ENCODE data around the gene GGT1. TPM values are rescaled to one million over a fixed set of nuclear protein-coding genes. Genes with fewer than 3 reads are reported as not detected.
"Not testable (repeated sequence)": the region's sequence is repeated elsewhere in the genome, so short reads cannot be mapped to it uniquely, and the experiment has no call there.

The GGT1 gene
- total and polyA plus RNA-seq, 2 experiments from 2014 or later = 0.60 to 2.1 TPM

GRCh38 chr22:24672532-24672931, 69.5 kb downstream of the GGT1 start:
- H3K27ac ChIP-seq; H3K36me3 ChIP-seq (ENCODE audit: low read depth); H3K9ac ChIP-seq; H4K20me1 ChIP-seq (ENCODE audit: insufficient read depth); DNase-seq; H2AFZ ChIP-seq; H3K9me2 ChIP-seq (ENCODE audit: insufficient read depth); H3K79me2 ChIP-seq (ENCODE audit: insufficient read depth); H3K4me1 ChIP-seq (ENCODE audit: insufficient read depth); H3K27me3 ChIP-seq (replicated peaks; ENCODE audit: insufficient read depth); H3K4me2 ChIP-seq (ENCODE audit: unreplicated experiment); H3K4me3 ChIP-seq; H3F3A ChIP-seq (ENCODE audit: insufficient read depth); H3K9me3 ChIP-seq (ENCODE audit: low read depth): not testable (repeated sequence)
- in situ Hi-C loops (cut with MboI) = loop anchor here (5.0 kb wide), 1 partner anchor 1330 kb away; no protein-coding TSS in a partner anchor
- 0 to 2% methylated on average over 1 to 2 of the region's 2 CpGs for WGBS, 2 experiments (ENCODE audit: low coverage in 1 of 2, low lambda C conversion rate in 2 of 2, missing lambda C conversion rate in 2 of 2)

Other genes with a start within 250 kb of the GGT1 start
- gene ADORA2A, start 175.6 kb upstream of the GGT1 start, total RNA-seq (2014; rRNA removed; shearing (Covaris generic)) = 0.54 and 0.89 TPM in 2 replicates
- gene ADORA2A, start 175.6 kb upstream of the GGT1 start, polyA plus RNA-seq (2016; fragmentation: Nextera tagmentation; extraction: Ambion mirVana) = 0.30 and 0.64 TPM in 2 replicates
- not detected in 2 replicates for gene UPB1, start 107.9 kb upstream of the GGT1 start, total RNA-seq (2014; rRNA removed; shearing (Covaris generic))
- not detected in 2 replicates for gene UPB1, start 107.9 kb upstream of the GGT1 start, polyA plus RNA-seq (2016; fragmentation: Nextera tagmentation; extraction: Ambion mirVana)
- 92.4 and 125 TPM in 2 replicates for gene GUCD1, start 48.1 kb upstream of the GGT1 start, total RNA-seq (2014; rRNA removed; shearing (Covaris generic))
- 37.2 and 43.0 TPM in 2 replicates for gene GUCD1, start 48.1 kb upstream of the GGT1 start, polyA plus RNA-seq (2016; fragmentation: Nextera tagmentation; extraction: Ambion mirVana)
- 79.4 and 106 TPM in 2 replicates for gene SNRPD3, start 47.2 kb upstream of the GGT1 start, total RNA-seq (2014; rRNA removed; shearing (Covaris generic))
- gene SNRPD3, start 47.2 kb upstream of the GGT1 start, polyA plus RNA-seq (2016; fragmentation: Nextera tagmentation; extraction: Ambion mirVana) = 108 and 109 TPM in 2 replicates
- gene LRRC75B, start 10.1 kb upstream of the GGT1 start, total RNA-seq (2014; rRNA removed; shearing (Covaris generic)) = 7.8 and 16.3 TPM in 2 replicates
- gene LRRC75B, start 10.1 kb upstream of the GGT1 start, polyA plus RNA-seq (2016; fragmentation: Nextera tagmentation; extraction: Ambion mirVana) = 10.6 and 11.4 TPM in 2 replicates
- gene PIWIL3, start 171.5 kb downstream of the GGT1 start, total RNA-seq (2014; rRNA removed; shearing (Covaris generic)) = not detected in 2 replicates
- gene PIWIL3, start 171.5 kb downstream of the GGT1 start, polyA plus RNA-seq (2016; fragmentation: Nextera tagmentation; extraction: Ambion mirVana) = not detected in 2 replicates
- gene SGSM1, start 203.0 kb downstream of the GGT1 start, total RNA-seq (2014; rRNA removed; shearing (Covaris generic)) = not detected in 2 replicates
- gene SGSM1, start 203.0 kb downstream of the GGT1 start, polyA plus RNA-seq (2016; fragmentation: Nextera tagmentation; extraction: Ambion mirVana) = not detected in 2 replicates

All from GM23248 (cell line).